Measurements from ENCODE around the gene FLT1.

Gene FLT1

GRCh38 chr13:28494778-28495537, at the start of gene FLT1:
TSS of gene FLT1 (minus strand) at chr13:28495128. CDS start at chr13:28494843, 285 bp downstream.
- peak in 1 of 3 donors; percentile 45 for DNase-seq (ENCODE audit: low read depth in 3 of 3)

- no peak for DNase-seq (ENCODE audit: low read depth in 3 of 3)
Observed at GRCh38 chr13:28544026-28544425, 49.1 kb upstream of the FLT1 start.

- no peak for DNase-seq (ENCODE audit: low read depth in 3 of 3)
Observed at GRCh38 chr13:28542804-28543203, 47.9 kb upstream of the FLT1 start.

DNA sequence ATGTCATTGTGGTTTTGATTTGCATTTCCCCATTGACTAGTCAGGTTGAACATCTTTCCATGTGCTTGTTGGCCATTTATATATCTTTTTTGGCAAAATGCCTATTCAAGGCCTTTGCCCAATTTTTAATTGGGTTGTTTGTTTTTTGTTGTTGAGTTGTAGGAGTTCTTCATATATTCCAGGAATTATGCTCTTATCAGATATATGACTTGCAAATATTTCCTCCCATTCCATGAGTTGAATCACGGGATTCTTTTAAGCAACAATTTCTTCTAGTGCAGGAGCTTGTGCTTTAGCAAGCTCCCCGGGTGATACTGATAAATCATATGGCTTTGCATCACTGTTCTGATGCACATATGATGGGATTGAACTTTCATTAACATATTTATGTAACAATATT, 47.0 kb upstream of the FLT1 start:
- no peak for DNase-seq (ENCODE audit: low read depth in 3 of 3)

DNA sequence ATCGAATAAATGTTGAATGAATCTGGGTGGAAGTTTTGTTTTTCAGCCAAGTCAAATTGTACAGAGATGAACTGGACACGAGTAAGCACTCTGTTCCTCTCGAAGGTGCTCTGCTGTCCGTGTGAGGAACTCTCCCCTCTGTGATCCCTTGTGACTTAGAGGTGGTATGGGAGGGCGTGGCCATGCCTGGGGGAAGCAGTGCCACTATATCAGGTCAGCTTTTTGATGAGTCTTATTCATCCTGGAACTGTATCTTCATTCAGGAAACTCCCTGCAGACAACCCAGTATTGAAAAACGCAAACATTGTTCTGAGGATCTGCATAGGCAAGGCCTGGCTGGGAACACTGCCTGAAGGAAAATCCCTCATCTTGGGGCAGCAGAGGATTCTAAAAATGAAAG, 45.7 kb upstream of the FLT1 start:
- DNase-seq (ENCODE audit: low read depth in 3 of 3): peak in 1 of 3 donors; percentile 16

- DNase-seq (ENCODE audit: low read depth in 3 of 3): no peak
Observed at GRCh38 chr13:28539625-28540286, 44.8 kb upstream of the FLT1 start.

- DNase-seq (ENCODE audit: low read depth in 3 of 3): no peak
Observed at GRCh38 chr13:28538932-28539331, 44.0 kb upstream of the FLT1 start.

GRCh38 chr13:28537171-28537570, 42.2 kb upstream of the FLT1 start:
- DNase-seq (ENCODE audit: low read depth in 3 of 3): no peak

DNA sequence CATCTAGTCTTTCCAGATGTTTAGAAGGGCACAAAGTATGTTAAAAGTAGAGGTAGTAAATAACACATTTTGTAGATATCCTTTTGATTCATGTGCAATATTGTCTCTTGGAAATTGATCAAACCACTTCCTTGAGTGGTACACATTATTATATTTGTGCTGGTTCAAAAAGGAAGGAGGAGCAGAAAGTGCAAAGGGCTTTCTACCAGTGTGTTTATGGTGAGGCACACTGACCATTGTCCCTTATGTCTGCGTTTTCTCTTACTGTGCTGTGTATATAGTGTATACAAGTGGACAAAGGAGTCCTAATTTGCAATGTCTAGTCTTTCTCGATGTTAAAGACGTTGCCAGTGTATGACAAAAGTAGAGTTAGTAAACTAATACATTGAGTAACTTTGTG, 41.4 kb upstream of the FLT1 start:
- no peak for DNase-seq (ENCODE audit: low read depth in 3 of 3)

DNA sequence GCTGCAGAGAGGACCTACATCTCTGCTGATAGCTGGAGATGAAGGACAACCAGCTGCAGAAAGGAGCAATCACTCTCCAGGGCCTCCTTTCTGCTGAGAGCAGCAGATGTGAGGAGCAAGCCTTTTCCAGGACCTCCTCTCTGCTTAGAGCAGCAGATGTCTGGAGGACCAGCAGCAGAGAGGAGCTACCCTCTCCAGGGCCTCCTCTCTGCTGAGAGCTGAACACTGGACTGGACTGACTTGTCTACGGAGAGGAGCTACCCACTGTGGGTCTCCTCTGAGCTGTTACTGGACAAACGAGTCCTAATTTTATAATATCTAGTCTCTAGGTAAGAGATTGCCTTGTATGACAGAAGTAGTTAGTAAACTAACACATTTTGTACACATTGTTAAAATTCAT, 40.8 kb upstream of the FLT1 start:
- no peak for DNase-seq (ENCODE audit: low read depth in 3 of 3)

- DNase-seq (ENCODE audit: low read depth in 3 of 3): no peak
Observed at GRCh38 chr13:28534801-28535200, 39.9 kb upstream of the FLT1 start.

DNA sequence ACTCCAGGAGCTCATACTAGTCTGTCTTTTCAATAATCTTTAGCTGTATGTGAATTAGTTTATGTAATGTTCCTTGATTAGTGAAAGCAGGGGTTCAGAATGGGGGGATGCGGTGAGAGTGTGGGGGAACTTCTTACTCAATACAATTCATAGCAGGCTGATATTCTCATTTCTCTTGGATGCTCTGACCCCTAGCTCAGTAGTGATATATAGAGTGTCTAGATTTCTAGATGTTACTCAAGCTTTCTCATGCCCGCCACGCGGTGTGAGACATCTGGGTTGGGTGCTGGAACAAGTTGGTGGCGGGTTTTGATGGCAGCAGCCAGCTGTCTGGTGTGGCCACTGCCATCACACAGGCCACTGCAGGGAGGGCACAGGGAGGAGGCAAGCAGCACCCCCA, 39.3 kb upstream of the FLT1 start:
- no peak for DNase-seq (ENCODE audit: low read depth in 3 of 3)

- no peak for DNase-seq (ENCODE audit: low read depth in 3 of 3)
Observed at GRCh38 chr13:28533441-28534166, 38.7 kb upstream of the FLT1 start.

DNA sequence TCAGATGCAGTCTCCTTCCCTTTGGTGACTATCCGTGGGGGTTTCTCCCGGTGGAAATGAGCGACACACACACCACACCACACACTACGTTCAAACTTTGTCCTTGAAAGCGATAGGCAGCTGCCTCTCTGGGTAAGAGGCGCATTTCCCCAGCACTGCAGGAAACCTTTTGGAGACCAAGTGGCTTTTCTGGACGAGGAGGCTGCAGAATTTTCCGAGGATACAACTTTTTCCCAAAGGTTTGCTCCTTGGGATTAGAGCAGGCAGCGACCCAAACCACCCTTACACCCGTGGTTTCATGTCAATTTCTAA, 38.2 kb upstream of the FLT1 start:
- DNase-seq (ENCODE audit: low read depth in 3 of 3): no peak

DNA sequence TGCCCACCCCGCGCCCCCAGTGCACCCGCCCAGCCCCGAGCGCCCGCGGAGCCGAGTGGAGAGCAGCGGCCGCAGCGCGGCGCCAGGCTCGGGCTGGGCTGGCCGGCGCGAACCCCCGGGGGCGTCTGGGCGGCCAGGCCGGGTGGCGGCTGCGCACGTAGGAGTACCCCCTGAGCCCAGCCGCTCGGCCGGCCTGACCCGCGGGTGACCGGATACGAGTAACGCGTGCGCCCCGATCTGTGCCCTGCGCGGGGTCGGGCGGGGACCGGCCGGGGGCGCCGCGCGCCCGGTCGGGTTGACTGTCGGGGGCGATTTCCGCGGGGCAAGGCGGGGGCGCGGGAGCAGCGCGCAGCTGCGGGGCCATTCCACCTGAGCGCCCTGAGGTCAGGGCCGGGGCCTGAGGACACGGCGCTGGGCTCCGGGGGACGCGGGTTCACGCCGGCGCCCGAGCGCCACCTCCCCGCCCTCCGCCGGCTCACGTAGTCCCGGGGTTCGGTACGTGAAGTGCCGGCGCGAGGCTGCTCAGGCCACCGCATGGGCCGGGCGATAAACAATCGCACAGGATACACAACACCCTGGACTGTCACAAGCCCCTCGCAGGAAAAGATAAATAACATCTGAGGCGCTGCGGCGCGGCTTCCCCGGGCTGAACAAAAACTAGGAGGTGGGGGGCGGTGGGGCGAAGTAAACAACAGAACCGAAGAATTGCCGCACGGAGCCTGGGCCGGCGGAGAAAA, 37.6 kb upstream of the FLT1 start:
- DNase-seq (ENCODE audit: low read depth in 3 of 3): no peak

GRCh38 chr13:28531845-28532387, 37.0 kb upstream of the FLT1 start:
- DNase-seq (ENCODE audit: low read depth in 3 of 3): no peak

- no peak for DNase-seq (ENCODE audit: low read depth in 3 of 3)
Observed at GRCh38 chr13:28531077-28531844, 36.3 kb upstream of the FLT1 start.

- no peak for DNase-seq (ENCODE audit: low read depth in 3 of 3)
Observed at GRCh38 chr13:28530729-28531076, 35.8 kb upstream of the FLT1 start.

DNA sequence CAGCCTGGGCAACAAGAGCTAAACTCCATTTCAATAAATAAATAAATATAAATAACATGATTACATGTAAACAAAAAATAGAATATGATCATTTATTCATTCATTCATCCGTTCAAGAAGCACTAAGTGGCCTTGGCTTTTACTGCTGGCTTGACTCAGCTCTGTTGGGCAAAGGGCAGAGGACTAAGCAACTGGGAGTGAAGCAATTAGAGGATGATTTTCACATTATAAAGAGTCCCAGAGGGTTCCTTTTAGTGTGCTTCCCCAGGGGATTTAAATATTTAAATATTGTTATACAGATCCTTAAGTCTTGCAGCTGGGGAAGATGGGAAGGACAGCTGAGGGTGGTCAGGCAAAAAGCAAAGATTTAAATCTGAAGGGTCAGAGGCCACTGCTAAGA, 34.9 kb upstream of the FLT1 start:
- no peak for DNase-seq (ENCODE audit: low read depth in 3 of 3)

DNA sequence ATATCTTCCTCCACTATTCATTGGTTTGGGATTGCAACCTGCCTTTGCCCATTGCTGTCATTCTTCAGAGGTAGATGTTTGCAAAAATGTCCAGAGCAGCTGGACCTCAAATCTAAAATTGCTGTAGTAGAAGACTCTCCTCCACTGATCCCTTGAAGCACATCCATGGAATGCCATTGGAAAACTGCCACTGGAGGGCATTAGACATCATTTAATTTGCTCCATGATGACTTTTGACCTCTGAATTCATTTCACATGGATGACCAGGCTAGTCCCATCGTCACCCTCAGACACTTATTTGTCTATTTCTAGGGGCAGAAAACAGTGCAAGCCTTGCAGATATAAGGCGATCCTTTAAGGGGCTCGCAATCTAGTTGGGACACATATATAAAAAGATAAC, 33.9 kb upstream of the FLT1 start:
- DNase-seq (ENCODE audit: low read depth in 3 of 3): no peak

GRCh38 chr13:28528388-28528787, 33.5 kb upstream of the FLT1 start:
- DNase-seq (ENCODE audit: low read depth in 3 of 3): no peak

All from stimulated activated CD4-positive, alpha-beta T cell treated with anti-CD3 and anti-CD28 coated beads, TNF-alpha, amount 100 ng/mL, for 48 hours (primary cell).